Stimulated activated CD4-positive, alpha-beta T cell treated with anti-CD3 and anti-CD28 coated beads, TNF-alpha, amount 100 ng/mL, for 4 hours (primary cell): ENCODE results near the gene MPLKIP.
"Not testable (repeated sequence)": the region's sequence is repeated elsewhere in the genome, so short reads cannot be mapped to it uniquely, and the experiment has no call there.

Experiments used
- DNase-seq, 3 experiments: peaks; one replicate each; pipeline ENCODE4 v3.0.0-alpha.2; 2020; ENCODE audit warnings: low read depth in 3 of 3

MPLKIP gene

DNA sequence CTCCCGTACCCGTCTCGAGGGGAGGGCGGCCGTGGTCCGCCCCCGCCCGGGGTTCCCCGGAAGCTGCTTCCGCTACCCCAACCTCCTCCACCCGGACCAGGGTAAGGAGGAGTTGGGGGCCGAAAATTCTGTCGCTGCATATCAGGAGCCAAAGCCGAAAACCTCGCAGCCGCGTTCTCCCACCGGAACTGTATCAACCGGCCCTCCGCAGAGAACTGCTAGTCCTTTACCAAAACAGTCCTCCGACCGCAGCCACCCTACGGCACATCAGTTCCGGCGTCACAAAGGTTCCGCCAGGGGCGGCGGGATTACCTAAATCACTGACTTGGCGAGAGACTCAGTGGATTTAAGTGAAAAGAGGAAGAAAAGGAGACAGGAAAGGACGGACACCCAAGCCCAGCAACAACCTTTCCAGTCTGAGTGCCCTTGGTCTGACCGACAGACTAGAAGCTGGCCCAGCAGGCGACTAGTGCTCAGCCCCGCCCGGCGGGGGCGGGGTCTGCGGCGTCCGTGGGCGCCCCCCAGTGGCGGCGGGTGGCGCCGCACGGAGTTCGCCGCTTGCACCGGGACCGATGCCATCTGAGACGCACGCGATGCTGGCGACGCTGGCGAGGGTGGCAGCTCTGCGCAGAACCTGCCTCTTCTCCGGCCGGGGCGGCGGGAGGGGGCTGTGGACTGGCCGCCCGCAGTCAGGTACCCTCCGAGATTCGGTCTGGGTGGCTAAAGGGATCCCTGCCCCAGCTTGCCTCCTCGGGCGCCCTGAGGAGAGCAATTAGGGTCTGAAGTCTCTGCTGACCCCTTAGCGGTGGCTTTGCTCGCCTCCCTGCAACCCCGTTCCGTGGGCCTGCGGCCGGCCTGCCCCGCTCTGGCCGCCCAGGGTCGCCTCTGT lies at the start of gene MPLKIP, which contains the start of gene SUGCT:
TSS of gene MPLKIP (minus strand) at position 195 of the 889 bp plus-strand sequence. CDS start at position 140, 55 bp downstream.
TSS of gene SUGCT (plus strand) at position 578 of the 889 bp plus-strand sequence.
- peak; percentile 74 to 78 (median 76) for DNase-seq

DNA sequence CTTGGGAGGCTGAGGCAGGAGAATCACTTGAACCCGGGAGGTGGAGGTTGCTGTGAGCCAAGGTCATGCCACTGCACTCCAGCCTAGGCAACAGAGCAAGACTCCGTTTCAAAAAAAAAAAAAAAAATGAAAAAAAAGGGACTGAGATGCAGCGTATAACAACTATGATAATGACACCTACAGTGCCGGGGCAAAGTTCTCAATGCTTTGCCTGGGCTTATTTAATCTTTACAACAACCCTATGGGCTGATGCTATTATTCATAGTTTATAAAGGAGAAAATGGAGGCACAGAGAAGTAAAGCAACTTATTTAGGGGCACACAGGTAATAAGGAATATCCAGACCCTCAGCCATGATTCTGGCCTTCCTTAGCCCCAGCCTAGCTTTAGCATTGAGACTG lies 48.0 kb upstream of the MPLKIP start:
- no peak for DNase-seq

DNA sequence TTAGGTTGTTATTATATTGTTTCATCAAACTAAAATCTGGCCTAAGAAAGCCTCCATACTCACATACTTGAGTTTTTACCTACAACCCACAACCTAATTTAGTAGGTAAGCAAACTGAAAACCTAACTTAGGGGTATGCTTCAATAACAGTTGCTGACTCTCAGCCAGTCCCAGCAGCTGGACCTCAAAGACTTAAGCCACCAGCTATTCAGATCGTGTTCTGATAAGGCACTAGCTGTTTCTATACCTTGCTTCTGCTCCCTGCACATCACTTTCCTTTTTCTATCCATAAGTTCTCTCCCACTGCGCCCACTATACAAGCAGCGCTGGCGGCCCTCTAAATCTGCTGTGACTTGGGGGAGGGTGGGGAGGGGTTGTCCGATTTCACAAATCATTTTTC lies 42.6 kb upstream of the MPLKIP start:
- no peak for DNase-seq

DNA sequence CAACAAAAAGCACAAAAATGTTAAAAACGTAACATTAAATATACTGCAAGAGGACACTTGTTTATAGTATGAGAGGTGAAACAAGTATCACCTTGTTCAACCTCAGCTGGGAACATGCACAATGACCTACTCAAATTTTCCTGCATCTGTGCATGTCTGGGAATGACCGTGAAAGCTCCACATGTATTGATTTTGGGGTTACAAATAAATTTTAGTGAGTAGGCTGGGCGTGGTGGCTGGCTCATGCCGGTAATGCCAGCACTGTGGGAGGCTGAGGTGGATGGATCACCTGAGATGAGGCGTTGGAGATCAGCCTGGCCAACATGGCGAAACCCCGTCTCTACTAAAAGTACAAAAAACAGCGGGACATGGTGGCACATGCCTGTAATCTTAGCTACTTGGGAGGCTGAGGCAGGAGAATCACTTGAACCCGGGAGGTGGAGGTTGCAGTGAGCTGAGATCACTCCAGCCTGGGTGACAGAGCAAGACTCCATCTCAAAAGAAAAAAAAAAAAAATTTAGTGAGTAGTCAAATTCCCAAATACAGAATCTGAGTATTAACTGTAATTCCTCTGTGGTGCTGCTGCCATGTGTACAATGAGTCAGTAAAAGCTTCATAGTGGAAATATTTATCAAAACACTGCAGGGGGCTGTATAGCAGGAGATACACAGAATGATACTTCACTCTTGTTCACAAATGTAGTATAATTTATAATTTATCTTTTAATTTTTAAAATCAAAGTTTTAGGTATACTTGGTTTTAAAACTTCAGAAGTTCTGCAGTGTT lies 41.5 kb upstream of the MPLKIP start:
- no peak for DNase-seq

DNA sequence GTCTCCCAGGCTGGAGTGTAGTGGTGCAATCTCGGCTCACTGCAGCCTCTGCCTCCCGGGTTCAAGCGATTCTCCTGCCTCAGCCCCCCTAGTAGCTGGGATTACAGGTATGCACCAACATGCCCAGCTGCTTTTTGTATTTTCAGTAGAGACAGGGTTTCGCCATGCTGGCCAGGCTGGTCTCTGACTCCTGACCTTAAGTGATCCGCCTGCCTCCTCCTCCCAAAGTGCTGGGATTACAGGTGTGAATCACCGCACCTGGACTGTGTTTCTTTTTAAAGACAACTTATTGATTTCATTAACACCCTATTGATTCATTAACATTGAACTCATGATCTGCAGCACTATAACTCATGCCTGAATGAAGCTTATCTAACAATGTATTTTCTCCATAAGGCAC lies 40.8 kb upstream of the MPLKIP start:
- not testable (repeated sequence) for DNase-seq

DNA sequence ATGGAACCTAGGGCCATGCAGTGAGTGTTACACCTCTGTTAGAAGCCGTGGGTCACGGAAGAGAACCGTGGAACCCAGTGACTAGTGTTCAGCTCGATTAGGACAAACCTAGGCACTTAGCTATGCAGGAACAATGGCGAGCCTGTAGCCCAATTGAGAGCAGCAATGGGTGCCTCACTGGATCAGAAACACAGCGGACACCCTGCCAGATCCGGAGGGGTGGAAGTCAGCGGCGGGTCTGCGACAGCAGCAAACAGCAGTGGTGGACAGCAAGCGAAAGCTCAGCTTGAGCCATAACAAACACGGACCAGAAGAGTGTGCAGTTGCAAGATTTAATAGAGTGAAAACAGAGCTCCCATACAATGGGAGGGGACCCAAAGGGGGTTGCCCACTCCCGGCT lies 38.7 kb upstream of the MPLKIP start:
- DNase-seq: not testable (repeated sequence)

DNA sequence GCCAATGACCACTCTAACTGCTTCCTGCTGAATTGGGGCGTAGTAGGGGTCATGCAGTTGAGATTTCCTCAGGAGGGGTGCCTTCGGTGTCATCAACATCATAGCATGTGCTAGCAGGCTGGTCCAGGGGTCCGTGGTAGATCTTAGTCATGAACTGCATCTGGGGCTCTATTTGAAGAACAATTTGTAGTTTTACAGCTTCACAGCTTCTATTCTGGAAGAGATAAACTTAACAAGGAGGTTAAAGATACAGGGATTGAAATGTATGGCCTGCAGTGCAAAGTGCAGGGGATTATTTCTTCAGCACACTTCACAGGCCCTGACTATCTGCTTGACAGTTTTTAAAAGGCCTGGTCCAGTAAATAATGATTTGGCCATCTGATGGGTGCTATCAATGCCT lies 33.8 kb upstream of the MPLKIP start:
- DNase-seq: not testable (repeated sequence)

DNA sequence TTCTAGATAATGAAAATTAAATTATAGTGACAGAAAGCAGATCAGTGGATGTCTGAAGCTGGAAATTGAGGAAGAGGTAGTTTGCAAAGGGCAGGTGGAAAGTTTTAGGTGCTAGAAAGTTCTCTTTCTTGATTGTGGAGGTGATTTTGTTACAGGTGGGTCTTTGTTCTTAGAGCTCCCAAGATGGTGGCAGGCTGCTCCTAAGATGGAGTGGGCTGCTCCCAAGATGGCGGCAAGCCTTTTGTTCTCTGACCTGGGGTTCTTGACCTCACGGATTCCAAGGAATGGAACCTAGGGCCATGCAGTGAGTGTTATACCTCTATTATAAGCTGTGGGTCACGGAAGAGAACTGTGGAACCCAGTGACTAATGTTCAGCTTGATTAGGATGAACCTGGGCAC lies 32.9 kb upstream of the MPLKIP start:
- no peak for DNase-seq

DNA sequence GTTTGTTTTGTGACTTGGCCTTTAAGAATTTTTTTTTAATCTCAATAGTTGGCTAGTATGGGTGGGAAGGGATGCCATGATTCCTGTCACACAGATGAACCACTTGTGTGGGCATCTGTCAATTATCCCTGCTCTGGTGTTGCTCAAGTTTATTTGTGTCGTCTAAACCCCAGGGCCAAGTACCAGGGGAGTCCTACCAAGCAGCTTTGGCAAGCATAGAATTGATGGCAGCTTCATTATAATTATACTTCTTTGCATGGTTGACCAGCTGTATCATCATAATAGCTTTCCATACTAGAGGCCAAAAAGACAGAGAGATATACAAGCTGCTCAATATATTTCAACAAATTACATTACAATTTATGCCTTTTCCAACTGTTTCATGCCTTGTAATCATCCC lies 30.8 kb upstream of the MPLKIP start:
- DNase-seq: no peak

DNA sequence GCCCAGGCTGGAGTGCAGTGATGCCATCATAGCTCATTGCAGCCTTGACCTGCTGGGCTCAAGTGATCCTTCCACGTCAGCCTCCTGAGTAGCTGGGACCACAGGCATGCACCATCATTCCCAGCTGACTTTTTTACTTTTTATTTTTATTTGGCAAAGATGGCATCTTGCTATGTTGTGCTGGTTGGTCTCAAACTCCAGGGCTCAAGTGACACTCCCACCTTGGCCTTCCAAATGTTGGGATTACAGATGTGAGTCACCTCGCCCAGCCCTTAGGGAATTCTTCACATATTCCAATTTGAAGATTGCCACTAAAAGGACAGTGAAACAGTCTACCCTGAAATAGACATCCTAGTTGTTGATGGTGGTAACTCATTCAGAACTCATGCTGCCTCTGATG lies 28.1 kb upstream of the MPLKIP start:
- DNase-seq: no peak

DNA sequence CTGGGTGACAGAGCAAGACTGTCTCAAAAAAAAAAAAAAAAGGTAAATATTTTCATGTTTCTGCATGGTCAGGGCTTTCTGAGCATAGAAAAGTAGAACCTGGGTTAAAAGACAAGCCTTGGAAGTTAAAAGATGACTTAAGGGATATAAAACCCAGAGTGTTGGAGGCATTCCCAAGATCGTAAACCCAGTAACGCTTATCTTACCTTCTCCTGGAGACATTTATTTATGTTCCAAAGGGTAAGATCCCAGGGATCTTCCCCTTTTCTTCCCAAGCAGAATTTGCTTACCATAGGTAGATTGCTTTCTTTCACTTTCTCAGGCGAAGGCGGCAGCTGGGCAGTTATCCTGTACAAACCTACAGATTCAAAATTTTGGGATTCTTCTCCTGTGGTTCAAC lies 22.6 kb upstream of the MPLKIP start:
- no peak for DNase-seq

DNA sequence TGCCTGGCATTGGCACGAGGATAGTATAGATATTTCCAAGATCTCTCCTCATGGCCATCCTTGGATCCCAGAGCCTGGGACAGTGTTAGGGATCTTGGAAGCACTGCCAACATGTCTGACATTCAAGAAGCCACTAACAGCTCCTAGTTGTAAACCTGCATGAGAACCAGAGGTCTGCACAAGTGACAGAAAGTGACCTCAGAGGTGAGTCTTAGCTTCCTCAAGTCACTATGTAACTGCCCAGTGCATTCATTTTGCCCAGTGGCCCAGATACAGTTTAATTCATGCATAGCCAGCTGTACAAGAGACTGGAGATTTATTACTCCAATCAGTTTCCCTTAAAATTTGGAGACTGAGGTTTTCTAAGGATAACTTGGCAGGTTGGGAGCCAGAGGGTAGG lies 17.1 kb upstream of the MPLKIP start:
- DNase-seq: no peak

DNA sequence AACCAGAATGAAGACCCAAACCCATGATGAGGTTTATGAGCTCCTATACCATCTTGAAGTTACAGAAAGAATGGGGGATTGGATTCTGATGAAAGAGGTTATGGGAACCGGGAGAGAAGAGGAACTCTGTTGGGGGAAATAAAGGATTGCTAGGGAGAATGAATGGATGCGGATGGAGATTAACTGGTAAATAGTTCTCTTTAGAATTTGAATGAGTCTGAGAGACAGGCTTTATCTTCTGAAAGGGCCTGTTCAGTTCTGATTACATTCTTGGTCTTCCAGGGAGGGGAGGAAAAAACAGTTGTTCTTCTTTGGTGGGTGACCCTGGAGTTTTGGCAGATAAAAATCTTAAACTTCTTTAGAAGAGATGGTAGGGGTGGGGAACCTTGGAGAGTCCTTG lies 14.2 kb upstream of the MPLKIP start:
- no peak for DNase-seq

DNA sequence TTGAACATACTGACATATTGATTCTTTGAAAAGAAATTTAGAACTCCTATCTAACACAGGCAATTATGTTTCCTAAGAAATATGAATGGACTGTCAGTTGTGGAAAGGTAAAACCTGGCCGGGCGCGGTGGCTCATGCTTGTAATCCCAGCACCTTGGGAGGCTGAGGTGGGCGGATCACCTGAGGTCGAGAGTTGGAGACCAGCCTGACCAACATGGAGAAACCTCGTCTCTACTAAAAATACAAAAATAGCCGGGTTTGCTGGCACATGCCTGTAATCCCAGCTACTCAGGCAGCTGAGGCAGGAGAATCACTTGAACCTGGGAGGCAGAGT lies 13.8 kb upstream of the MPLKIP start:
- DNase-seq: not testable (repeated sequence)

DNA sequence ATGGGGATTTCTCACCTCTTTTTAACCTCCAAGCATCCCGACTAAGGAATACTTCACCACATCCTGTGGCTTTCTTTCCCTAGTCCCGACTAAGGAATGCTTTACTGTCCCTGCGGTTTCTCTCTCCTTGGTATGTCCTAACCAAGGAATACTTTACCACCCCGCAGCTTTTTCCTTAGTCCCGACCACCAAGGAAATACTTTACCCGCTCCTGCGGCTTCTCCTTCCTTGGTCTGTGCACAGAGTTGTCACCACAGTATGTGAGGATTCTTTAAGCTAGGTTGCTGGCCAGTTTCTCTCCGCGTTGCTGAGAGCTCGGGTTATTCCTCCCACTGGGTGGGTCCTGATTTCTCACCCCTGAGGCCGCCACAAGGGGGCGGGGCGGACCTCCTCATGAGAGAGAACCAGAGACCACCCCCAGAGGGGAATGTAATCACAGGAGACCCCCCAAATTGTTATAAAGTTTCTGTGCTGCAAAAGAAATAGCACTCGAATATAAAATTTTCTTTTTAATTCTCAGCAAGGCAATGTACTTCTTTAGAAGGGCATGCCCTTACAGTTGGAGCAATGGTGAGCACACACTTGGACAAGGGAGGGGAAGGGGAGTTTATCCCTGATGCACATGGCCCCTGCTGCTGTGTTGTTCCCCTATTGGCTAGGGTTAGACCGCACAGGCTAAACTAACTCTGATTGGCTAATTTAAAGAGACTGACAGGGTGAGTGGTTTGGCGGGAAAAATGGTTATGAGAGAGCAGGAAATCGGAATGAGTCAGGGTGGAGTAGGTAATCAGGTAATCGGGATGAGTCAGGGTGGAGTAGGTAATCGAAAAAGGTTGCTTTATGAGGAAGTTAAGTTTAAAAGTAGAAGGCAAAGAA lies 13.2 kb upstream of the MPLKIP start:
- DNase-seq: no peak

DNA sequence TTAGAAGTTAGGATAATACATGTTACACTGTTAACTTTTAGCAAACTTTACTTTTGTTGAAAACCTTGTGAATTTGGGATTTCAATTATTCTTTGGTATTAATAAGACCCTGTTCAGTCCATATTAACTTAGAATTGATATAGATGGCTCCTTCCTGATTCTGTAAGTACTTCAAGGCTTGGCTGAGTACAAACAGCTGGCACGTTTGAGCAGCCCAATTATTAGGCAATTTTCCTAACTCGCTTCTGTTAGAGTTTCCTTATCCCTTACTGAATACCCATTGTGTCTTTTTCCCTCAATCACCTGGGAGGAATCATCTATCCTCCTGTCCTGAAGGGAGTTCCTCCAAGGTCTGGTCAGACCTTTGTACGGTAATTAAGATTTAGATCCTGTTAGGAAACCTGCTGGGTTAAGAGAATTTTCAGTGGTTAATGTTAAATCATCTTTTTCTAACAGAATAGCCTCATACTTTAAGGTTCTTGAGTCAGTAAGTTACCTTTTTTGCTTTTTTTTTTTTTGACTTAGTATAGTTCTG lies 11.2 kb upstream of the MPLKIP start:
- not testable (repeated sequence) for DNase-seq

DNA sequence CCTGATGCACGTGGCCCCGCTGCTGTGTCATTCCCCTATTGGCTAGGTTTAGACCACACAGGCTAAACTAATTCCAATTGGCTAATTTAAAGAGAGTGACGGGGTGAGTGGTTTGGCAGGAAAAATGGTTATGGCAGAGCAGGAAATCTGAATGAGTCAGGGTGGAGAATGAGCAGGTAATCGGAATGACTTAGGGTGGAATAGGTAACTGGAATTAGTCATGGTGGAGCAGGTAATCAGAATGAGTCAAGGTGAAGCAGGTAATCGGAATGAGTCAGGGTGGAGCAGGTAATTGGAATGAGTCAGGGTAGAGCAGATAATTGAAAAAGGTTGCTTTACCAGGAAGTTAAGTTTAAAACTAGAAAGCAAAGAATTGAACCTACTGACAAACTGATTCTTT lies 7.5 kb upstream of the MPLKIP start:
- not testable (repeated sequence) for DNase-seq

DNA sequence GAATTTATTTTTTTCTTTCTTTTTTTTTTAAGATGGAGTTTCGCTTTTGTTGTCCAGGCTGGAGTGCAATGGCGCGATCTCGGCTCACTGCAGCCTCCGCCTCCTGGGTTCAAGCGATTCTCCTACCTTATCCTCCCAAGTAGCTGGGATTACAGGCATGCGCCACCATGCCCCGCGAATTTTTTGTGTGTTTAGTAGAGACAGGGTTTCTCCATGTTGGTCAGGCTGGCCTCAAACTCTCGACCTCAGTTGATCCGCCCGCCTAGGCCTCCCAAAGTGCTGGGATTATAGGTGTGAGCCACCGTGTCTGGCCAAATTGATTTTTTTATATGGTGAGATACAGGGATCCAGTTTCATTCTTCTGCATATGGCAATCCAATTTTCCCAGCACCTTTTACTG lies 5.5 kb upstream of the MPLKIP start:
- DNase-seq: not testable (repeated sequence)

DNA sequence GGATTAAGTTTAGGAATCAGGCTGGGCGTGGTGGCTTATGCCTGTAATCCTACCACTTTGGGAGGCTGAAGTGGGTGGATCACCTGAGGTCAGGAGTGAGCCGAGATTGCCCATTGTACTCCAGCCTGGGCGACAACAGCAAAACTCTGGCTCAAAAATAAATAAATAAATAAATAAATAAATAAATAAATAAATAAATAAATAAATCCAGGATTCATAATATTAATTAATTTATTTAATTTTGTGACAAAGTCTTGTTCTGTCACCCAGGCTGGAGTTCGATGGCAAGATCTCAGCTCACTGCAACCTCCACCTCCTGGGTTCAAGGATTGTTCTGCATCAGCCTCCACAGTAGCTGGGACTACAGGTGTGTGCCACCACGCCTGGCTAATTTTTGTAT lies 4.6 kb upstream of the MPLKIP start:
- no peak for DNase-seq

DNA sequence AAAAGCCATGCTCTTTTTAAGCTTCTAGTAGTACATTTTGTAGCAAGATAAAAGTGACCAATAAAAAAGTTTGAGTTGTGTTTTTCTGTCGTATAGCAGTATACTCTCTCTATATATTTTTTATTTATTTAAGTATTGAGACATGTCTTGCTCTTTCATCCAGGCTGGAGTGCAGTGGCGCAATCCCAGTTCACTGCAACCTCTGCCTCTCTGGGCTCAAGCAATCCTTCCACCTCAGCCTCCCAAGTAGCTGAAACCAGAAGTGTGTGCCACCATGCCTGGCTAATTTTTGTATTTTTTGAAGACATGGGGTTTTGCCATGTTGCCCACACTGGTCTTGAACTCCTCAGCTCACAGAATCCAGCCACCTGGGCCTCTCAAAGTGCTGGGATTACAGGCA lies 3.1 kb upstream of the MPLKIP start:
- DNase-seq: no peak

DNA sequence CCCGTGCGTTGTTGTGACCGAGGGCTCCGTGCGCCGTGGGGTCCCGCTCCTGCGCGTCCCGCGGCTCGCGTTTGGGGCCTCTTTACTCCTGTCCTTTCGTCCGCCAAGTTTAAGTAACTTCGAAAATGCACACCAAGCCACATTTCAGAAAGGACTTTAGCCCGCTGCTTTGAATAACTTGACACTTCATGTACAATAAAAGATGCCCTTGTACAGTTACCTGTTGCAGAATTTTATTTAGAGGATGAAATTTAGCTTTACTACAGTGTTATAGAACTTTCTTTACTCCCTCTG lies 842 bp upstream of the MPLKIP start:
- peak in 1 of 3 experiments; percentile 2 for DNase-seq
